T1000 (cell line): ENCODE results near the gene TM7SF2.

Experiments
- DNase-seq: peaks from one replicate; lab custom pipeline; 2025; ENCODE audit warnings: mixed read lengths; lab: John Stamatoyannopoulos, UW

Gene TM7SF2

GRCh38 chr11:65090628-65091027 lies 21.0 kb upstream of the TM7SF2 start:
- no peak for DNase-seq

GRCh38 chr11:65095427-65095826 lies 16.2 kb upstream of the TM7SF2 start:
- no peak for DNase-seq

DNA sequence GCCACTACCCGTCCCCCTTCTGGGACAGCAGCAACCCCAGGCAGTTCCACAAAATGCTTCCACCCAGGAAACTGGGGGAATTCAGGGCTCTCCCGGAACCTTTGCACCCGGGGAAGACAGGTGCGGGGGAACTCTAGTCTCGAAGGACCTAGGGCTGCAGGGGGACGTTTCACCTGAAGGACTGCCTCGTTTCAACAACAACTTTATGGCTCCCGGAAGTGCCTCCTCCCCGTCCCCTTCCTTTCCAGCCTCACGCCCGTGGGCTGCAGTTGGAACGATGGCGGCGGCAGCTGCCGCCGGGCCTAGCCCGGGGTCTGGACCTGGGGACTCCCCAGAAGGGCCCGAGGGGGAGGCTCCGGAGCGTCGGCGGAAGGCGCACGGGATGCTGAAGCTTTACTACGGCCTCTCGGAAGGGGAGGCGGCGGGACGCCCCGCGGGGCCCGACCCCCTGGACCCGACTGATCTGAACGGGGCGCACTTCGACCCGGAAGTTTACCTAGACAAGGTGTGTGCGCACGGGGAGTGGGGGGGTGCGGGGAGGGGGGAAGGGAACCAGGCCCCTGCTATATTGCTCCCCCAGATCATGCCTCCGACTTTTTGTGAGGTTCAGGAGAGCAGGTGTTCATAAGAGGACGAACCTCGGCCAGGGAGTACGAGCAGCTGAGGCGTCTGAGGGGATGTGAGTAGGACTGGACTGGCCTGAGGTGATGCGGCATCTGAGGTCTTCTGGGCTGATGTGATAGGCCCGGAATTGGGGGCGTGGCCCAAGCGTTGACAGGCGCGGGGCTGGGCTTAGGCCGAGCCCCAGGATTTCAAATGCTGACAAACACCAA lies 15.5 kb upstream of the TM7SF2 start, which contains the start of gene VPS51:
Gene VPS51, plus strand, starts transcription at position 241 of the 833 bp plus-strand sequence. Its CDS starts 37 bp downstream, at position 278.
- DNase-seq: peak; percentile 63

GRCh38 chr11:65096926-65097325 lies 14.7 kb upstream of the TM7SF2 start:
- no peak for DNase-seq

DNA sequence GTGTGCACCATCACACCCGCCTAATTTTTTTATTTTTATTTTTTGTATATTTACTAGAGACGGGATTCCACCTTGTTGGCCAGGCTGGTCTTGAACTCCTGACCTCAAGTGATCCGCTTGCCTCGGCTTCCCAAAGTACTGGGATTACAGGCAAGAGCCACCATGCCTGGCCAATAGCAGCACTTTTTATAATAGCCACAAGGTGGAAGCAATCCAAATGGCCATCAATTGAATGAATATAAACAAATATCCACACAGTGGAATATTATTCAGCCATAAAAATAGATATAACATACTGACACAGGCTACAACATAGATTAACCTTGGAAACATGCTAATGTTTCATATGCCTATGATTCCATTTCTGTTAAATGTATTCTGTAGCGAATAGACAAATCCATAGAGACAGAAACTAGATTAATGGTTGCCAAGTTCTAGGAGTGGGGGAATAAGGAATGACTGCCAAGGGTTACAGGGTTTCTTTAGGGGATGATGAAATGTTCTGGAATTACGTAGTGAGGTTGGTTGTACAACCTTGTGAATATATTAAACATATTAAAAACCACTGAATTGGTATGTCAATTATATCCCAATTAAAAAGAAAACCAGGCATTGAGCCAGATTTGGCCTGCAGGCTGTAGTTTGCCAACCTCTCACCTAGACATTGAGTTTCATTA lies 10.9 kb upstream of the TM7SF2 start:
- no peak for DNase-seq

- DNase-seq: no peak
Measured at GRCh38 chr11:65102142-65103095, 9.3 kb upstream of the TM7SF2 start.

DNA sequence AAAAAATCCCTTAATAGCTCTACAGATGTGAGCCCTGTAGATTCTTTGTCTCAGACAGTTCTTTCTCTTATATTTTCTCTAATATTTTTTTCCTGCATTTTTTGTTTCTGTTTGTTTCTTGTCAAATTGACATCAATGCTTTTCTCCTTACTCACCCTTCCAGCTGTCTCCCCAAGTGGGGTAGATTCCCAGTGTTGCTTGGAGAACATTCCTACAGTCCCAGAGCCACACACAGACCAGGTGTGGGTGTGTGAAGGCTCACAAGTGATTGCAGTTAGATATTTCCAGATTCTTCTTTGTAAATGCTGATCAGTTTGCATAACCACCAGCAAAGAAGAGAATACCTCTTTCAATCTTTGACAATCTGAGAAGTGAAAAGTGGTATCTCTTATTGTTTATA lies 8.2 kb upstream of the TM7SF2 start:
- DNase-seq: no peak

DNA sequence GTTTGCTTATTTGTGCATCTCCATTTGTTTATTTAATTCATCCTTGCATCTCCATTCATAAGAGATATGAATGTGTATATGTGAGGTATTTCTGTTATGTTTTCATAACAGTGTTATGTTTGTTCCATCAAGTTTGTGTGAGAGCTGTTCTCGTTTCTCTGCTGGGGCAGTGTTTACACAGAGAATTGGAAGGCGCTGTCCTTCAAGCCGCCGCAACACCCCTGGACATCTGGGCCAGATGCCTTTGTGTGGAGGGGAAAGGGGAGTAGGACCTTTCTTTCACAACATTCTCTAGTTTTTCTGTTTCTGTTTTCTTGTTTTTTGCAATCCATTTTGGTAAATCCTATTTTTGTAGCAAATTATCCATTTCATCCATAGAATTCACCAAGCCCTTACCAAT lies 7.0 kb upstream of the TM7SF2 start:
- no peak for DNase-seq

- no peak for DNase-seq
Measured at GRCh38 chr11:65107078-65107477, 4.6 kb upstream of the TM7SF2 start.

- DNase-seq: no peak
Measured at GRCh38 chr11:65107751-65108468, 3.8 kb upstream of the TM7SF2 start.

DNA sequence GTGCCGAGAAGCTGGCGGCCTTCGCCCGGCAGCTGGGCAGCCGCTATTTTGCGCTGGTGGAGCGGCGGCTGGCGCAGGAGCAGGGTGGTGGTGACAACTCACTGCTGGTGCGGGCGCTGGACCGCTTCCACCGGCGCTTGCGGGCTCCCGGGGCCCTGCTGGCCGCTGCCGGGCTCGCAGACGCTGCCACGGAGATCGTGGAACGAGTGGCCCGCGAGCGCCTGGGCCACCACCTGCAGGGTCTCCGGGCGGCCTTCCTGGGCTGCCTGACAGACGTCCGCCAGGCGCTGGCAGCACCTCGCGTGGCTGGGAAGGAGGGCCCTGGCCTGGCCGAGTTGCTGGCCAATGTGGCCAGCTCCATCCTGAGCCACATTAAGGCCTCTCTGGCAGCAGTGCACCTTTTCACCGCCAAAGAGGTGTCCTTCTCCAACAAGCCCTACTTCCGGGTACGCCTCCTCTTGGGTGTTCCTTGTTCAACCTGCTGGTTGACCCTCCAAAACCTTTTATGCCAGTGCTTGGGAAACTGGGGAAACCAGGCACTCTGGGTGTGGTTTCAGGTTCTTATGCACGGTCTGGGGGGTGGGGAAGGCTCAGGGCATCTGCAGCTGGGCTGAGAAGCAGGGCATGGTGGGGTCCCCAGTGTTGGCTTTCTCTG lies 3.1 kb upstream of the TM7SF2 start:
- DNase-seq: no peak

- no peak for DNase-seq
Measured at GRCh38 chr11:65109231-65110198, 2.2 kb upstream of the TM7SF2 start.

- DNase-seq: peak; percentile 87
Measured at GRCh38 chr11:65110354-65110861, 1.3 kb upstream of the TM7SF2 start.

DNA sequence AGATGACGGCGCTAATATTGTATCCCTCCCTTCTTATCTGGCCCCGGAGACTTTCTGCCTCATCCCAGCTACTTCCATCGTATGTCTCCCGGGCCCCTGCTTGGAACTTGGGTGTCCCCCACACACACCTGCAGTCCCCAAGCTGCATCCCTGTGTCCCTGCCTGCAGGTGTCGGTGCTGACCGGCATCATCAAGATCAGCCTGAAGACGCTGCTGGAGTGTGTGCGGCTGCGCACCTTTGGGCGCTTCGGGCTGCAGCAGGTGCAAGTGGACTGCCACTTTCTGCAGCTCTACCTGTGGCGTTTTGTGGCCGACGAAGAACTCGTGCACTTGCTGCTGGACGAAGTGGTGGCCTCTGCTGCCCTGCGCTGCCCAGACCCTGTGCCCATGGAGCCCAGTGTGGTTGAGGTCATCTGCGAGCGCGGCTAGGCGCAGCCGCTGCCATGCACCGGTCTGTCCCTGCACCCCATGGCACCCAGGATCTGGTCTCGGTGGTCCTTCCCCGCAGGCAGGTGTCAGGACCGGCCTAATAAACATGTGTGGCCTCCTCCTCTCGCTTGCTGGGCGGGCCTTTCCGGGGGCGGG lies 421 bp upstream of the TM7SF2 start:
- no peak for DNase-seq

DNA sequence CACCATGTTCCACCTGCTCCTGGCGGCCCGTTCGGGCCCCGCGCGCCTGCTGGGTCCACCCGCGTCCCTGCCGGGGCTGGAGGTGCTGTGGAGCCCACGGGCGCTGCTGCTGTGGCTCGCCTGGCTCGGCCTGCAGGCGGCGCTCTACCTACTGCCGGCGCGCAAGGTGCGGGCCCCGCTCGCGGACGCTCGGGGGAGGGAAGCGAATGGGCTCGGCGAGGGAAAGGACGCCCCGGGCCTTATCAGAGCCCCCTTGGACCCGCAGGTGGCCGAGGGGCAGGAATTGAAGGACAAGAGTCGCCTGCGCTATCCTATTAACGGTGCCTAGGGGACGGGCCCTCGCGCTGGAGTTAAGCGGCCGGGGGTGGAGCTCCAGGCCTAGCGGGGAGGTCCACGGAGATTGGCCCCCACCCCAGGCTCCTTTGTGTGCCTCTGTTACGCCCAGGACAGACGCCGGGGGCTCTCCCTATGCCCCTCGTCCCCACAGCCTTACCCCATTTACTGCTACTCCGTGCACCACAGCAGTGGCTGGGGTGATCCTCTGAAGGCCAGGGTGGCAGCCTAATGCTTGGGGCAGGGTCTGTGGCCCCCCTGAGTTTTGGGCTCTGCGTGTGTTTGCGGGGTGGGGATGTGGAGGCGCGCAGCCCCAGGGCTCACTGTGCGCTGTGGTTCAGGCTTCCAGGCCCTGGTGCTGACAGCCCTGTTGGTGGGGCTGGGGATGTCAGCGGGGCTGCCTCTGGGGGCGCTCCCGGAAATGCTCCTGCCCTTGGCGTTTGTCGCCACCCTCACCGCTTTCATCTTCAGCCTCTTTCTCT lies 1.1 kb downstream of the TM7SF2 start:
- DNase-seq: no peak

DNA sequence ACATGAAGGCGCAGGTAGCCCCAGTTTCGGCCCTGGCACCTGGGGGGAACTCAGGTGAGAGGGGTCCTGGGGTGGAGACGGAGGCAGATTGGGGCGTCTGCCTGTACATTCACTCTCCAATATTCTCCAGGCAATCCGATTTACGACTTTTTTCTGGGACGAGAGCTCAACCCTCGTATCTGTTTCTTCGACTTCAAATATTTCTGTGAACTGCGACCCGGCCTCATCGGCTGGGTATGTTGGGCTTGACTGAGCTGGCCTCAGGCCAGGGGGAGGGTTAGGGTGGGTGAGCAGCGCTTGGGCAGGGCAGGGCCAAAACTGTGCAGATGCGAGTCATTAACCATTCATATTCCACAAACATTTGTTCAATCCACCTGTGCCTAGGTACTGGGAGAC lies 1.7 kb downstream of the TM7SF2 start:
- no peak for DNase-seq

GRCh38 chr11:65113839-65114238 lies 2.2 kb downstream of the TM7SF2 start:
- DNase-seq: no peak

DNA sequence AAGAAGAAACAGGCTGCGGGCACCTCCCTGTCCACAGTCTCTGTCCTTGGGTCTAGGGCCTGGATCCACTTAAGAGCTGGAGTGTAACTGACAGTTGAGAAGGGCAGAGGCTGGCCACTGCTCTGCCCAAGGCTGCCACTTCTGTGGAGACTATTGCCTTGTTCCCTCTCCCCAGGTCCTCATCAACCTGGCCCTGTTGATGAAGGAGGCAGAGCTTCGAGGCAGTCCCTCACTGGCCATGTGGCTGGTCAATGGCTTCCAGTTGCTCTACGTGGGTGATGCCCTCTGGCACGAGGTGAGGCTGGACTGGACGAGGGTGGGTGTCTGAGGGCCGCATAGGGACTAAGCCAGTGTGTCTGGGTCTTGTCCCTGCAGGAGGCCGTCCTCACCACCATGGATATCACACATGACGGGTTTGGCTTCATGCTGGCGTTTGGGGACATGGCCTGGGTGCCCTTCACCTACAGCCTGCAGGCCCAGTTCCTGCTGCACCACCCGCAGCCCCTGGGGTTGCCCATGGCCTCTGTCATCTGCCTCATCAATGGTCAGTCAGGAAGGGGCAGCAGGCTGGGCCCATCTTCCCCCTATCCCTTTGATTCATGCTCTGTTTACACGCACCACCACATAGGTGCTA lies 3.0 kb downstream of the TM7SF2 start:
- no peak for DNase-seq
